Measurements from ENCODE around the gene MGLL. TPM values are rescaled to one million over a fixed set of nuclear protein-coding genes. Genes with fewer than 3 reads are reported as not detected.

The MGLL gene
- total and polyA plus RNA-seq, 4 experiments from 2014 or later = 0.77 to 4.8 (median 2.3) TPM

DNA sequence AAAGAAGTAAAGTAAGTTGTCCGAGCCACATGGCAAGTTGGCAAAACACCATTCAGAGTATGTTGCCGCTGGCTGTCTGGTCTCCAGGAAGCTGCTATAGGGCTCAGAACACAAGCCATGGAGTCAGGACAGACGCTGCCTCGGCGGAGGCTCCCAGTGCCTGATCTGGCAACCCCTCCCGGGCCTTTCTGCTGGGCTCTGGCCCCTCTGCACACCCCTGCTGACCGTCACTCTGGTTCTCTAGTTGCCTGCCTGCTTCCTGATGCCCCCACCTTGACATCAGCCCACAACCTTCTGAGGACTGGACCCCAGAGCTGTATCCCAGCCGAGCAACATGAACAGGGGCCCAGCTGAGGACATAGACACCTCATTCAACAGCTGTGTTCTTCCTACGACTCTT is 39.1 kb downstream of the MGLL start:
- H3K4me3 ChIP-seq (ENCODE audit: low read length in 2 of 2) = no peak overlapping the region
- no peak overlapping the region for H3K27ac ChIP-seq (ENCODE audit: low read depth, low read length)
- H3K27me3 Mint-ChIP-seq = peaks cover 1 to 5% of the 10 kb centered on the region in 2 donors
- no peak overlapping the region for H3K4me3 Mint-ChIP-seq
- H3K9me3 ChIP-seq (ENCODE audit: control insufficient read depth in 1 of 2, low read length in 2 of 2) = no peaks in the 10 kb centered on the region
- POLR2A ChIA-PET (ENCODE audit: partially characterized antibody) = no interaction called here
- no peaks in the 10 kb centered on the region for H3K4me1 ChIP-seq (ENCODE audit: insufficient read depth, low read length)
- CTCF ChIA-PET (ENCODE audit: partially characterized antibody) = no interaction called here
- H3K27me3 ChIP-seq (ENCODE audit: insufficient read depth, low read length) = no peaks in the 10 kb centered on the region
- H3K4me1 Mint-ChIP-seq = no peaks in the 10 kb centered on the region
- H3K36me3 ChIP-seq (ENCODE audit: insufficient read depth, low read length) = no peaks in the 10 kb centered on the region
- intact Hi-C loops (cut with micrococcal nuclease) = no loop called here
- no peak for DNase-seq
- H3K9me3 Mint-ChIP-seq = no peaks in the 10 kb centered on the region
- H3K27ac Mint-ChIP-seq = no peak overlapping the region
- H3K36me3 Mint-ChIP-seq = no peaks in the 10 kb centered on the region

DNA sequence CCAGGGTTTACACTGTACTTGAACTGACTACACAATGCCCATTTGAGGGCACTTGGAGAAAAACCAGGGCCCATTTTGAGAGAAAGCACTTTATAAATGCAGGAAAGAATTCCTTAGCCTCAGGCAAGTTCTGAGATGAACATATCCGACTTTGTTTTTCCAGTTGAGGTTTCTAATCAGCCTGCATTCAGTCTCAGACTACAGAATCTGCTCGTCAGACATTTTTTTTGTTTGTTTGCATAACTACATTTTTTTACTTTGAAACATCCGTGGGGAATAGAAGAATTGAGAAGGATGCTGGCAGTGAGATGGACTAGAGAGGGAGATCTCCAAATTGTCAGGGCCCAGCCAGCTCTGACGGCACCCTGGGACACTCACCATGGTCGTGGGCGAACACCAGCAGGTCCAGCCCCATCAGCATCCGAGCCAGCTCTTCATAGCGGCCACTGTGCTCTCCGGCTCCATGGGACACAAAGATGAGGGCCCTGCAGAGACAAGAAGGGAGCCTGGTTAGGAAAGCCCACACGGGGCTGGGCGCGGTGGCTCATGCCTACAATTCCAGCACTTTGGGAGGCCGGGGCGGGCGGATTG is 40.8 kb downstream of the MGLL start:
- no peaks in the 10 kb centered on the region for H3K36me3 ChIP-seq (ENCODE audit: insufficient read depth, low read length)
- H3K4me3 Mint-ChIP-seq = no peak overlapping the region
- H3K27me3 Mint-ChIP-seq = peaks cover 1 to 5% of the 10 kb centered on the region in 2 donors
- peaks cover 0 to 6% (median under 1%) of the 10 kb centered on the region in 8 donors for H3K9me3 Mint-ChIP-seq
- POLR2A ChIA-PET (ENCODE audit: partially characterized antibody) = no interaction called here
- CTCF ChIA-PET (ENCODE audit: partially characterized antibody) = no interaction called here
- H3K36me3 Mint-ChIP-seq = peaks cover 0 to 3% of the 10 kb centered on the region in 2 donors
- H3K27ac Mint-ChIP-seq = no peak overlapping the region
- H3K9me3 ChIP-seq (ENCODE audit: control insufficient read depth in 1 of 2, low read length in 2 of 2) = no peaks in the 10 kb centered on the region
- H3K27ac ChIP-seq (ENCODE audit: low read depth, low read length) = no peak overlapping the region
- no peak overlapping the region for H3K4me3 ChIP-seq (ENCODE audit: low read length in 2 of 2)
- no peaks in the 10 kb centered on the region for H3K27me3 ChIP-seq (ENCODE audit: insufficient read depth, low read length)
- DNase-seq = no peak
- intact Hi-C loops (cut with micrococcal nuclease) = no loop called here
- no peaks in the 10 kb centered on the region for H3K4me1 Mint-ChIP-seq
- no peaks in the 10 kb centered on the region for H3K4me1 ChIP-seq (ENCODE audit: insufficient read depth, low read length)

DNA sequence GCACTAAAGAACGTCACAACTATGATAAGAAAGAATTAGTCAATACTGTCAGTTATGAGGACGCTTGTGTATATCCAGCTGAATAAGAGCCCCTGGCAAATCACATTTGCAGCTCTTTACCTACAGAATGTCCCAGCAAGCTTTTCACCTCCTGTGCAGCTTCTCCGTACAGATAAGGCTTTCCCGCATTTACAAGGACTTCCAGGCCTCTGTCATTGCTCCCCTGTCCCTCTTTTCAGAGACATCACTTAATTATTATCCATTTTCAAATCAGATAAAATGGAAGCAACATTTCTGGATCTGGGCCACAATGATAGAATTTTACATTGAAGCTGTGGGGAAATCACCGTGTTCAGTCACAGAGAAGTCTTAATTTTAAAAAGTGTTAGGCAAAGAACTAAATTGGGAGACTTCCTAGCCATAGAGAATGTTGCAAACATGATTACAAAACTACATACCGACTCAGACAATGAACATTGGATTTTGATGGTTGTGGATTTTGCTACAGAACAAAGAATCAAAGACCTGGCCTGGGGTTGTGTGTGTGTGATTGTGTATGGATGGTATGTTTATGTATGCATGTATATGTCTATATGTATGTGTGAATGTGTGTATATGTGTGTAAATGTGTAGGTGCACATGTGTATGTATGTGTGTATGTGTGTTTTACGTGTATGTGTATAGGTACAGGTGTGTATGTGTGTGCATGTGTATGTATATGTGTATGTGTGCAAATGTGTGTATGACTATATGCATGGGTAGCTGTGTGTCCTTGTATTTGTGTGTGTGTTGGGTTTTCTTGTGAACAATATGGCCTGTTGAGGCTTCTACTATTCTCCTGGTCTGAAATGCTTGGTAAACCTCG is 41.5 kb downstream of the MGLL start:
- no peak for DNase-seq
- Histone ChIP-seq H3K4me3 (ENCODE audit: low read length in 2 of 2) (no peak overlapping the region), H3K27me3 (ENCODE audit: insufficient read depth, low read length) (no peaks in the 10 kb centered on the region), H3K4me1 (ENCODE audit: insufficient read depth, low read length) (no peaks in the 10 kb centered on the region), H3K27ac (ENCODE audit: low read depth, low read length) (no peak overlapping the region), H3K9me3 (ENCODE audit: control insufficient read depth in 1 of 2, low read length in 2 of 2) (no peaks in the 10 kb centered on the region), H3K36me3 (ENCODE audit: insufficient read depth, low read length) (no peaks in the 10 kb centered on the region)
- H3K27me3 Mint-ChIP-seq = peaks cover 1 to 5% of the 10 kb centered on the region in 2 donors
- H3K4me1 Mint-ChIP-seq = no peaks in the 10 kb centered on the region
- ChIA-PET POLR2A (ENCODE audit: partially characterized antibody) (no interaction called here), CTCF (ENCODE audit: partially characterized antibody) (no interaction called here)
- no peak overlapping the region for H3K4me3 Mint-ChIP-seq
- H3K9me3 Mint-ChIP-seq = peaks cover 0 to 6% (median 1%) of the 10 kb centered on the region in 8 donors
- intact Hi-C loops (cut with micrococcal nuclease) = no loop called here
- H3K27ac Mint-ChIP-seq = no peak overlapping the region
- peaks cover 0 to 3% of the 10 kb centered on the region in 2 donors for H3K36me3 Mint-ChIP-seq

DNA sequence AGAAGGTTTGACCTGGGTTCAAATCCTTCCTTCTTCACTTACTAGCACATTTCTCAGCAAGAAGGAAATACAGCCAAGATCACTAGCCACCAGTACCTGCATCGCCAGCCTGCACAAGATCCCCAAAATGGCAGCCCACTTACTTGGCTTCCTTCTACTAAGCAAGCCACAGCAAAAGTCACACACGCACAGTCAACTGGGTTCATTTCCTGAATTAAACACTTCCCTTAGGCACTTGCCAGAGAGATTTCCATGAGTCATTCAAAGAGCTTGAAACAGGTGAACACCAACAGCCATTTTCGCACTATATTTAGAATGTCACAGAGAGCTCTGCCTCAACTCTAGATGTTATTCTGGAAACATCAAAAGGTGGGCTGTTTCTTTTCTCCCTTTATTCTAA is 42.6 kb downstream of the MGLL start:
- Mint-ChIP-seq H3K4me3 (no peak overlapping the region), H3K27ac (no peak overlapping the region), H3K9me3 (peaks cover 0 to 6% (median 1%) of the 10 kb centered on the region in 8 donors), H3K27me3 (peaks cover 3 to 5% of the 10 kb centered on the region in 2 donors), H3K4me1 (peaks cover 0 to 2% (median 0%) of the 10 kb centered on the region in 4 donors), H3K36me3 (peaks cover 0 to 3% of the 10 kb centered on the region in 2 donors)
- ChIA-PET POLR2A (ENCODE audit: partially characterized antibody) (no interaction called here), CTCF (ENCODE audit: partially characterized antibody) (no interaction called here)
- H3K27ac ChIP-seq (ENCODE audit: low read depth, low read length) = no peak overlapping the region
- intact Hi-C loops (cut with micrococcal nuclease) = no loop called here
- no peaks in the 10 kb centered on the region for H3K9me3 ChIP-seq (ENCODE audit: control insufficient read depth in 1 of 2, low read length in 2 of 2)
- DNase-seq = no peak
- H3K4me3 ChIP-seq (ENCODE audit: low read length in 2 of 2) = no peak overlapping the region
- no peaks in the 10 kb centered on the region for H3K27me3 ChIP-seq (ENCODE audit: insufficient read depth, low read length)
- no peaks in the 10 kb centered on the region for H3K36me3 ChIP-seq (ENCODE audit: insufficient read depth, low read length)
- no peaks in the 10 kb centered on the region for H3K4me1 ChIP-seq (ENCODE audit: insufficient read depth, low read length)

DNA sequence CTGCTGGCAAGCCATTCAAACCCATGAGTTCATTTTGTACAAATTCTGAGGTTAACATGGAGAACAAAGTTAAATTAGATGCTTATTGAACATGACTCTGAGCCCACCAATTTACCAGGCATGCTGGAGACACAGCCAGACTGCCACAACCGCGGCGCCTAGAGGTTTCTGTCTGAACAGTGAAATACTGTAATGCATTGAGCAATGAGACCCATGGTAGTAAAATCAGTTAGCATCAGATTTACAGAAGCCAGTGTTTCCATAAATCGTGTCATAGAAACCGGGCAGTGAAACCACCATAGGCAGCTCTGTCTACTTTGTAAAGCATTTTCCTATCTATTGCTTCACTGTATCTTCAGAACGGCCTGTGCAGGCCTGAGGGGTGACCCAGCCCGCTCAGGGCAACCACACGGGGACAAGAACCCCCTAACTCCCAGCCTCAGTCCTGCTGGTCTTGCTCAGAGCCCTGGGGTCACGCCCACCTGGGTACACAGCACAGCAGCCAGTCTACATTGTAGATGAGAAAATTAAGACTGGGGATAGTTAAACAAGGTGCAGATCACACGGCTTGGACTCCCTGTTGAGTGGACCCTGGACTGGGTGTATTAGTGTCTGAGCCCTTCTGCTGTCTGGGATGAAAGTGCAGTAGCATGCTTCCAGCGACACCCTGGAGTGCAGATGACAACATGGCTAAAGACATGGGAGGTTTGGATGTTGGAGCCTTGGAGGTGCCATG is 44.2 kb downstream of the MGLL start:
- intact Hi-C loops (cut with micrococcal nuclease) = no loop called here
- ChIA-PET POLR2A (ENCODE audit: partially characterized antibody) (no interaction called here), CTCF (ENCODE audit: partially characterized antibody) (no interaction called here)
- Histone ChIP-seq H3K27ac (ENCODE audit: low read depth, low read length) (no peak overlapping the region), H3K27me3 (ENCODE audit: insufficient read depth, low read length) (no peaks in the 10 kb centered on the region), H3K36me3 (ENCODE audit: insufficient read depth, low read length) (no peaks in the 10 kb centered on the region), H3K4me3 (ENCODE audit: low read length in 2 of 2) (no peak overlapping the region), H3K9me3 (ENCODE audit: control insufficient read depth in 1 of 2, low read length in 2 of 2) (no peaks in the 10 kb centered on the region), H3K4me1 (ENCODE audit: insufficient read depth, low read length) (no peaks in the 10 kb centered on the region)
- no peak for DNase-seq
- Mint-ChIP-seq H3K27ac (no peak overlapping the region), H3K36me3 (peaks cover 0 to 3% of the 10 kb centered on the region in 2 donors), H3K9me3 (peaks cover 0 to 6% (median 1%) of the 10 kb centered on the region in 8 donors), H3K4me3 (no peak overlapping the region), H3K4me1 (peaks cover 0 to 2% (median 0%) of the 10 kb centered on the region in 4 donors), H3K27me3 (peaks cover 2 to 6% of the 10 kb centered on the region in 2 donors)

DNA sequence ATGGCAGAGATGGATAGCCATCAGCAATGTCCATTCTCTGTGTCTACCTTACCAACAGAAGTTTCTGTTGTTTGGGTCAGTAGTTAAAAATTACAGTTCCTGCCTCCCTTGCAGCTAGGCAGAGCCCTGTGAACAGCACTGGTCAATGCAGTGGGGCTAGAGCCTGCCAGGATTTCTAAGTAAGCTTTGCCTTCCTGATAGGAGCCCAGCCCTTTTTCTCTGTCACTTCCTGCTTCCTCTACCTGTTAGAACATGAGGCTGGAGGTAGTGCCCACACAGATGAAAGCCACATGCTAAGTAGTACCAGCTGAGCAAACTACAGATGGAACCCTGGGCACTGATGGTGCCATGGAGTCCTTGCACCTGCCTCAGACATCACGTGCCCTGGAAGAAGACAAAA is 45.0 kb downstream of the MGLL start:
- H3K36me3 ChIP-seq (ENCODE audit: insufficient read depth, low read length) = no peaks in the 10 kb centered on the region
- Mint-ChIP-seq H3K27me3 (peaks cover 2% of the 10 kb centered on the region in 2 donors), H3K36me3 (peaks cover 0 to 3% of the 10 kb centered on the region in 2 donors), H3K9me3 (peaks cover 0 to 6% (median 1%) of the 10 kb centered on the region in 8 donors), H3K27ac (no peak overlapping the region), H3K4me1 (peaks cover 0 to 2% (median 0%) of the 10 kb centered on the region in 4 donors), H3K4me3 (no peak overlapping the region)
- no peaks in the 10 kb centered on the region for H3K27me3 ChIP-seq (ENCODE audit: insufficient read depth, low read length)
- ChIA-PET POLR2A (ENCODE audit: partially characterized antibody) (no interaction called here), CTCF (ENCODE audit: partially characterized antibody) (no interaction called here)
- no peaks in the 10 kb centered on the region for H3K9me3 ChIP-seq (ENCODE audit: control insufficient read depth in 1 of 2, low read length in 2 of 2)
- H3K4me3 ChIP-seq (ENCODE audit: low read length in 2 of 2) = no peak overlapping the region
- no peaks in the 10 kb centered on the region for H3K4me1 ChIP-seq (ENCODE audit: insufficient read depth, low read length)
- DNase-seq = no peak
- intact Hi-C loops (cut with micrococcal nuclease) = no loop called here
- no peak overlapping the region for H3K27ac ChIP-seq (ENCODE audit: low read depth, low read length)

DNA sequence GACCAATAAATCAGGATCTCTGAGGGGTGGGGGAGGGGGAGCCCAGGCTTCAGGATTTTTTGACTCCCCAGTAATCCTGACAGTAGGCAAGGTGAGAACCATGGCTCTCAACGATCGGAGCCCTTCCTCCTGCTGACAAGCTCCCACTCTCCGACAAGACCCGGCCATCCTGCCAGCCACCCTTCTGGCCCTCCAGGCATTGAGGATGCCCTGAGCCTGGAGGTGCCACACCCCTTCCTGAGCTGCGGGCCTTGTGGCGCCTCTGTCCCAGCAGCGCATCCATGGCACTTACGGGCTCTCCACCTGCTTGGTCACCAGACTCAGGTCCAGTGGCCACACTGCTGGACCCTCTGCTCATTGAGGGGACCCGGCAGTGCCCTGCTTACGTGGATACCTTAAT is 46.0 kb downstream of the MGLL start:
- H3K27me3 Mint-ChIP-seq = peaks cover 2% of the 10 kb centered on the region in 2 donors

More for the DNA sequence above, 46.0 kb downstream of the MGLL start:
- no peaks in the 10 kb centered on the region for H3K36me3 ChIP-seq (ENCODE audit: insufficient read depth, low read length)
- H3K9me3 Mint-ChIP-seq = peaks cover 0 to 6% (median 1%) of the 10 kb centered on the region in 8 donors
- no peak overlapping the region for H3K27ac Mint-ChIP-seq
- peaks cover 0 to 3% of the 10 kb centered on the region in 2 donors for H3K36me3 Mint-ChIP-seq
- intact Hi-C loops (cut with micrococcal nuclease) = no loop called here
- no peaks in the 10 kb centered on the region for H3K27me3 ChIP-seq (ENCODE audit: insufficient read depth, low read length)
- POLR2A ChIA-PET (ENCODE audit: partially characterized antibody) = no interaction called here
- peak overlapping the region in 1 of 8 donors; percentile 32 for H3K4me3 Mint-ChIP-seq
- H3K4me1 ChIP-seq (ENCODE audit: insufficient read depth, low read length) = no peaks in the 10 kb centered on the region
- no peak overlapping the region for H3K4me3 ChIP-seq (ENCODE audit: low read length in 2 of 2)
- no peak overlapping the region for H3K27ac ChIP-seq (ENCODE audit: low read depth, low read length)
- H3K4me1 Mint-ChIP-seq = peaks cover 0 to 2% (median 0%) of the 10 kb centered on the region in 4 donors
- no peak for DNase-seq
- CTCF ChIA-PET (ENCODE audit: partially characterized antibody) = no interaction called here
- no peaks in the 10 kb centered on the region for H3K9me3 ChIP-seq (ENCODE audit: control insufficient read depth in 1 of 2, low read length in 2 of 2)
